GM21360 (cell line): ENCODE results near the gene SREBF2.
"Not testable (repeated sequence)": the region's sequence is repeated elsewhere in the genome, so short reads cannot be mapped to it uniquely, and the experiment has no call there.

Experiments
- ATAC-seq: cut with Tn5 transposase; IDR thresholded peaks from one replicate; pipeline ENCODE4 v1.9.1; 2021; ENCODE audit warnings: mild to moderate bottlenecking, moderate library complexity; ENCODE audit not compliant: unreplicated experiment

Gene SREBF2

DNA sequence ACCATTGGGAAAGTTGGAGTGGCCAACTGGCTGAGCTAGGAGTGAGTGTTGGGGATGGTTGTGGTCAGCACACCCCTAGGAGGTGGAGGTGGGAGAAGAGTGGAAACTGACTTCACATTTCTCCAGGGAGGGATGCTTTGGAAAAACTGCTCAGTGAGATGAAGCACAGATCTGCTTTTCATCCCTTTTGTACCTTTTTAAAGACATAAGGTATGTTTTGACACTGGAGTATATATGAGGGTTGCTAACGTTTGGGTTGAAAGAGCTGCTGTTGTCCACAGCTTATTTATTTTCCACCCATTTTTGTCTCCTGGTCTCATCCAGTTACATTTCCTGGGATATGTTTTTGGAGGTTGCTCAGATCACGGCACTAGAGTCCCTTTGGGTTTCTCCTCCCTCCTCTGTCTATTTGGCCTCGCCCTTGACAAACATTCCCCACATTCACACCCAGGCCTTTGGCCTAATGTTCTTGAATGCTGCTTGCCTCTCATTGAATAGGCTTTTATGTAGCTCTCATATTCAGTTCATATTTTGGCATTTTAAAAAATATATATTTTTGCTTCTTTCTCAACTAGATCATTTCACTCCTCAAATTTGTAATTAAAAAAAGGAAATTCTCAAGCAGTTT is 8.3 kb downstream of the SREBF2 start:
- ATAC-seq = no peak

- ATAC-seq = no peak
Observed at GRCh38 chr22:41842996-41843970, 10.4 kb downstream of the SREBF2 start.

DNA sequence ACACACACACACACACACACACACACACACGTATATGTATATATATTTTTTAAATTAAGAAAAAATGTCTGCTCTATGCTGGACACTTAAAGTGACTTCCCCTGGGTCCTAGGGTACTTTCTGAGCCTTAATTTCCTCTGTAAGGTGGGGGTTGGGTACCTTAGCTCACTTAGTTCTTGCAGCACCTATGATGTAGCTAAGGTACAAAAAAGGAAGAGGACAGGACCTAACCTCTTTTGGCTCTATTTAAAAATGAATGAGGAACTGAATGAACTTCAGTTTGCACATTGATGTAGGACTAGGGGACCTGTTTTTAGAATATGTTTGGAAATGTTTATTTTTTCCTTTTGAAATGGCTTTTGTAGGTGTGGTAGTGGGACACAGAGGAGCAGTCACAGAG is 11.1 kb downstream of the SREBF2 start:
- ATAC-seq = no peak

- no peak for ATAC-seq
Observed at GRCh38 chr22:41844513-41844912, 11.6 kb downstream of the SREBF2 start.

DNA sequence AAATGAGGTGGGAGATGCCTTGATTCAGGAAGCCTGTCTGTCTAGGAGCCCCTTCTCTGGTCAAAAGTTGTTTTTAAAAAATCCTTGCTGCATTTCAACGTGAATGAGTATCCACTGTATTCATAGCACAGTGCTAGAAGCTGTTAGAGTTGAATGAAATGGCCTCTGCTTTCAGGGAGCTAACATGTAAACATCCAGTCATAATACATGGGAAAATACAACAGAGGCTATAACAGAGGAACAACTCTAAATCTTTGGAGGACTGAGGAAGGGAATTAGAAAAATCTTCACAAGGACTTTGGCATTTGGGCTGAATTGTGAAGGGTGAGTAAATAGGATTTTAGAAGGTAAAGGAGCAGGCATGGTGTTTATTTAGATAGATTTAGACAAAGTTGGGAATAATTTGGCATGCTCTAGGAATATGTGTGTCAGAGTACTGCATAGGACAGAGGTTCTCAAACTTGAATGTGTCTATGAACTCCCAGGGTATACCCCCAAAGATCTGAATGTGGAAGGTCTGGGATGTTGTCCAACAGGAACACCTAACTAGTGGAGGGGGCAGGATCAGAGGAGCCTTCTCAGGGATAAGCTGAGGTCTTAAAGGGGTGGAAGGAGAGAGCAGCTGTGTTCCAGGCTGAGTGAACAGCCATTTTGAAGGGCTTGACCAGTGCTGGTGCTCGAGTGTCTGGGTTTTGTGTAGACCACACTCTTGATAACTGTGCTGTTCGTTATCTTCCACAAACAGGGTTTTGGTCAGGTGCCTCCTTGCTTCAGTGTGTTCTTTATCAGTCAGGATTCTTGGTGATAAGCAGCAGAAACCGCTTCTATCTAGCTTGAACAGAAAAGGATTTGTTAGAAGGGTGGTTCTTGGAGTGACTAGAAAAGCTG is 12.7 kb downstream of the SREBF2 start:
- ATAC-seq = no peak

DNA sequence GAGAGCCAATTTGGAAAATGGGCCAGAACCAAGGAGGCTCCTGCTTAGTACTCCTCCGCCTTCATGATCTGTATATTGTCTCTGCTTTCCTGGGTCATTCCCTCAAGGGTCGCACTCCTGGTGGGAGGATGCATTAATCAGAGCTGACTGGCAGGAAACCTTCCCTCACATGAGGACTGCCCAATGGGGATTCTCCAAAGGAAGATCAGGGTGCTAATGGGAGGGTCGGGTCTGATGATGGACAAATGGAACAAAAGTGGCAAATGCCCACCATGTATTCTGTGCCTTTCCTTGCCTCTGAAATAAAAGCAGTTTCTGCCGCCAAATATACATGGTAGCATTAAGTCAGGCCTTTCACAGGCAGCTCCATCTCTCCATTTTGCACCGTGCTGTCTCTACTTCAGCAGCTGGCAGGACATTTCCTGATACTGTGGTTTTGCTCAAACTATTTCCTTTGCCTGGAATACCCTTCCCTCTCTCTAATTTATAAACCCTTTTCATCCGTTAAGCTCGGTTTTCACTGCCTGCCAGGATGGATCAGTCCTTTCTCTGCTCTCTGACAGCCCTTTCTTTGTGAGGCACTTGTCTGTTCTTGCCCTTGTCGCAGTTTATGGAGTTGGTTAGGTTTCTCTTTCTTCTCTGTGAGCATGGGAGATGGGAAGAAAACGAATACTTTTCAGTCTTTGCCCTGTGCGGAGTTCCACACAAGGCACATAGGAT is 13.5 kb downstream of the SREBF2 start:
- ATAC-seq = no peak

DNA sequence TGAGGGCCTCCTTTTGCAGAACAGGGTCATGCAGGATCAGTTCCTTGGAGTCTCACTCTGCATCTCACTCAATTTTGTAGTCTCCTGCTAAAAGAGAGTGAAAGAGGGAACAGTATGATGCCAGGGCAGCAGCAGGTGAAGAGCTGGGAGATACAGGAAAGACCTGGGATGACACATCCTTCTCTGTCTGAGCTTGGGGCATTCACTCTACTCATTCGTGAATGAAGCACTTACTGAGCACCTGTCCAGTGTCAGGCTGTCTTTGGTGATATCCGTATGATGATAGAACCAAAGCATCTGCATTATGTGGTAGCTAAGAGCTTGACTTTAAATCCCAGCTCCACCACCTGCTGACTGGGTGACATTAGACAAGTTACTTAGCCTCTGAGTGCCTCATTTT is 14.4 kb downstream of the SREBF2 start:
- no peak for ATAC-seq

- ATAC-seq = no peak
Observed at GRCh38 chr22:41848468-41848867, 15.6 kb downstream of the SREBF2 start.

GRCh38 chr22:41856469-41856868 is 23.6 kb downstream of the SREBF2 start:
- no peak for ATAC-seq

- no peak for ATAC-seq
Observed at GRCh38 chr22:41857155-41857859, 24.4 kb downstream of the SREBF2 start.

DNA sequence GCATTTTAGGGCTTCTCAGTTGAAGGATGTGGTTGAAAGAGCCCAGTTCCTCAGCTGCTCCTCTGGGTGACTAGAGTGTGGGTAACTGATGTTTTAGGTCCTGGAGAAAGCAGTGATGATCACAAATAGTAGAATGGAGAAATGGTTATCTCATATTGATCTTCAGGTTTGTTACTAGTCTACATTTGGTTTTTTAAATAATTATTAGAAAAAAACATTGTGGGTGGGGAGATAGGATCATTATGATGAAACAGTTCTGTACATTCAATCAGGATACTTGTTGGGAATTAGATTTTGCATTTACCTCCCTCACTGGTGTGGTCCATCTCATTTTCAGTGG is 24.9 kb downstream of the SREBF2 start:
- no peak for ATAC-seq

DNA sequence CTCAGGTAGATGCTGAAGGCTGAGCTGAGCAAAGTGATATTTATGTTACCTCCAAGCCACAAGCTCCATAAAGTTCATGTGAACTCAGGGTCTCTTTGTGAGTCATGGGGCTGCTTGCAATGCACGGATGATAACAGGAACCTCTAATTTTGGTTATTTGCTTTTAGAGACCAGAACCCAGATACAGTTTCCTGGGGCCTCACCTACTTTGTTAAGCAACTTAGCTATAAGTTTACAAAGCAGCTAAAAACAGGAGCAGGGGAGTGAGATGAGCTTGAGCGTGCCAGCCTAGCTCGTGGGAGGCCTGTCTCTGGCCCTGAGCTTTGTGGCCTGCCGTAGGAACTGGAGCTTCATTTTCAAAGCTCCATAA is 29.2 kb downstream of the SREBF2 start:
- peak; percentile 32 for ATAC-seq

DNA sequence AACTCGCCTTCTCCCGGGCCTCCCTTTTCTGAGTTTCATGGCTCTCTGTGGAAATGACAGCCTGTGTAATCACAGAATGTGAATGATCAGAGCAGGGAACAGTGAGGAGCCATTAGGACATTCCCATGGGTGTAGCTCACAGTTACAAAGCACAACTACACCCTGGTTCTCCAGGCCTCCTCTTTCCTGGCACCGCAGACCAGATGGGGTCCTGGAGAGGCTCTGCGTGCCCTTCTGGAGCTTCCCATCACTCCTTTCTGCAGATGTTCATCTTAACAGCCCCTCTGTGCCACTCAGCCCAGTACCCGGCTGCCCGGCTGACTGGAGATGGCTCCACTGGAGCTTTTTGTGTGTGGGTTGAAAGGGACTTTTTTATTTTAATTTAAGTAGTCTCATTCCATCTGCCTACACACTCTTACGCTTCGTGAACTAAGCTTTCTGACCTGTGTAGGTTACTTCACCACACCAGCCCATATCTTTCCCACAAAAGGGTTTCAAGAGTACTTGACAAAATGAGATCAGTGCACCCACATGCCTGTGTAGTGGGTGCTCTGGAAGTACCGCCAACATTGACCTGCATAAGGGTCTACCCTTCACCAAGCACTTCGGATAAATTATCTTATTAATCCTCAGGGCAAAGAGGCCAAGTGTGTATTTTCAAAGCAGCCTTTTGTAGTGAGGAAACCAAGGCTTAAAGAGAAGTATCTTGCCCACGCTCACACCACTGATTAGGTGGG is 29.8 kb downstream of the SREBF2 start:
- peak; percentile 48 for ATAC-seq

DNA sequence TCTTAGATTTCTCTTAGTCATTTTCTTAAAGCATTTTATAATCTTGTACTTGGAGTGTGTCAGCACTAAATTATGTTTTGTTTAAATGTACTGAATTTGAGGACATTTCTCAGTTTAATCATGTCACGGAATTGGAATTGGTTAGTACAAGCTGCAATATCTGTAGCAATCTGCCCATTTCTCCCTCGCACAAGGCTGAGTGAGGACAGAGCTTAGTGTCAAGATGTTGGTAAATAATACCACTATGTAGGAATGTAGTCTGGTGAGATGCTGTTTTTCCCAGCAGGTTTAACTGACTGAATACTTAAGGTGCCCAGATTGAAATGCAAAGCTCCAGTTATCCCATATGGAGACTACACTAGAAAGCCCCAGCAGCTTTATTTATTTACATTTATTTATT is 30.6 kb downstream of the SREBF2 start:
- no peak for ATAC-seq

GRCh38 chr22:41868556-41868955 is 35.7 kb downstream of the SREBF2 start:
- no peak for ATAC-seq

DNA sequence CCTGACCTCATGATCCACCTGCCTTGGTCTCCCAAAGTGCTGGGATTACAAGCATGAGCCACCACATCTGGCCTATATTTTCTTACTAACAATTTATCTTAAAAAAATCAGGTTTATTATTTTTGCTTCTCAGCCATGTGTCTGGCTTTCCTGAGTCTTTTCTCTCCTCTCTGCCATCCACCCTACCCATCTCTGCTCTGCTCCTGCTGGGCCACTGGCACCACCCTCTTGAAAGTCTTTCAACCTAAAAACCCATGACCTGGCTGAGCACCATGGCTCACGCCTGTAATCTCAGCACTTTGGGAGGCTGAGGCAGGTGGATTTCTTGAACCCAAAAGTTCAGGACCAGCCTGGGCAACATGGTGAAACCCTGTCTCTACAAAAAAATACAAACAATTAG is 37.2 kb downstream of the SREBF2 start:
- not testable (repeated sequence) for ATAC-seq

DNA sequence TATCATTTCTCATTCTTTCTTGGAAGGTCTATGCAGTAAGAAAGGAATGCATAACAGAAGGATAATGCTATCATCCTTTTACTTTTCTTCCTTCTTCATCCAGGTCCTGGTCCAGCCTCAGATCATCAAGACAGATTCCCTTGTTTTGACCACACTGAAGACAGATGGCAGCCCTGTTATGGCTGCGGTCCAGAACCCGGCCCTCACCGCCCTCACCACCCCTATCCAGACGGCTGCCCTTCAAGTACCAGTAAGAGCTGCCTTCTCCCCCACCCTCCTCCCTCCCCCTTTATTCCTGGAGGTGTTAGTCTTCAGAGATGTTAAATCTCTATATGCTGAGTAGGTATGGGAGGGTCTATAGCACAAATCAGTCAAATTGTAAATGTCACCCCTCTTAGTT is 37.9 kb downstream of the SREBF2 start:
- ATAC-seq = no peak

DNA sequence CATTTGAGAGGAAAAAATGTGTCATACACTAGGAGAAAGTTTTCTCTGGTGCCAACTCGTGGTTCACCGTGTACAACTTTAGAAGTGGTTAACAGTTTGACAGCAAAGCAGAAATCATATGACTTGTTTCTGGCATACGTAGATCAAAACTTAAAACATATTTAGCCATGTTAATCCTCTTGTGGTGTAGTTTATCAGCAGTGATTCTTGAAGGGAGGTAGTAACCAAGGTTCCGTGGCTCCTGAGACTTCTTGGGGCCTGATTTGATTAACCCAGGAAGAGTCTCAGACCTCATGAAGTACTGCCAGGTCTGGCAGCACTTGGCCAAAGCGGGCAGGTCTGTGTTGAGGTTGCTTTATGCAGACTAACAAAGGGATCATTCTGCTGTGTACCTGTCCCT is 40.5 kb downstream of the SREBF2 start:
- ATAC-seq = no peak

DNA sequence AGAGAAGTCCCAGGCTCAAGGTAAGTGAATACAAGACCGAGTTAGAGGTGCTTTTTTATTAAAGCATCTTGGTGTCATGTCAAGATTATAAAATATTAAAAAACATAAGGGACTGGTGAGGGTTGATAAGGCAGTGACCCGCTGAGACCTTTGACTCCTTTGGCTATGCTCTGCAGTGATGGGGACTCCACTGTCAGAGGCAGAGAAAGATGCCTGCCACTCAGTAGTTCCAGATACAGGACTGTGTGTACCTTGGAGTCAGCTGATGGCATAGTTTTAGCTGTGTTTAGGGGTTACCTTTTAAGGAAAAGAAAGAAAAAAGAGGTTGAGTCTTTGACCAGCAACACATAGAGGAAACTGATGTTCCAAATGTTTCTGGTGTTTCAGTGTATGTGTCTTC is 41.2 kb downstream of the SREBF2 start:
- ATAC-seq = no peak
